ENCODE results near the gene PODXL. TPM values are rescaled to one million over a fixed set of nuclear protein-coding genes. Genes with fewer than 3 reads are reported as not detected.

PODXL gene
- total RNA-seq, 4 donors from 2014 or later: 7.5 to 40.4 (median 15.2) TPM

DNA sequence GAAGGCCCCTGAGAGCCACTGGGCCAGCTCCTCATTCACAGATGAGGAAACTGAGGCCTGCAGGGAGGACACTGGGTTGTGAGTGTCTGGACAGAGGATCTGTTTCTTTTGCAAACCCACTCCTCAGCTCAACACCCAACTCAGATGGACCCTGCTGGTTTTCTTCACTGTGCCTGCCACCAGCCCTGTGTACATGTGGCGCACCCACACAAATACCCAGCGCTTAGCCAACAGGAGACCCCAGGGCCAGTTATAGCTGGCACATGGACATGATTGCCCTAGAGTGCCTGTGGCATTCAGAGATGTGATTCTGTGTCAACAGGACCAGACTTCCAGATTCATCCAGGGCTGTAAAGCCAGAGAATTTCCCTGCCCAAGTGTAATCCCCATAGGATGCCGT is 12.4 kb downstream of the PODXL start:
- no peaks in the 10 kb centered on the region for H3K27me3 ChIP-seq
- no peaks in the 10 kb centered on the region for H3K36me3 ChIP-seq
- no peak for DNase-seq
- no peaks in the 10 kb centered on the region for H3K9me3 ChIP-seq
- TF ChIP-seq CTCF (IDR thresholded peaks at IDR 0.05) (no peak), POLR2A (IDR thresholded peaks at IDR 0.05) (no peak)
- H3K4me1 ChIP-seq: no peaks in the 10 kb centered on the region
- H3K27ac ChIP-seq: peak overlapping the region in 2 of 4 donors; percentile 9 to 34
- no peak overlapping the region for H3K4me3 ChIP-seq

- Histone ChIP-seq H3K9me3 (no peaks in the 10 kb centered on the region), H3K27me3 (no peaks in the 10 kb centered on the region), H3K4me1 (no peaks in the 10 kb centered on the region), H3K36me3 (no peaks in the 10 kb centered on the region), H3K4me3 (no peak overlapping the region), H3K27ac (no peak overlapping the region)
- DNase-seq: no peak
- no peak for TF ChIP-seq POLR2A (IDR thresholded peaks at IDR 0.05)
- TF ChIP-seq CTCF (IDR thresholded peaks at IDR 0.05): no peak
Measured at GRCh38 chr7:131543298-131543697, 13.1 kb downstream of the PODXL start.

- Histone ChIP-seq H3K36me3 (no peaks in the 10 kb centered on the region), H3K27me3 (no peaks in the 10 kb centered on the region), H3K4me3 (no peak overlapping the region), H3K4me1 (no peaks in the 10 kb centered on the region), H3K27ac (peak overlapping the region in 2 of 4 donors; percentile 37 to 46), H3K9me3 (no peaks in the 10 kb centered on the region)
- DNase-seq: no peak
- TF ChIP-seq CTCF (IDR thresholded peaks at IDR 0.05): peak in 1 of 6 experiments; percentile 4
- no peak for TF ChIP-seq POLR2A (IDR thresholded peaks at IDR 0.05)
Measured at GRCh38 chr7:131540491-131541162, 15.8 kb downstream of the PODXL start.

DNA sequence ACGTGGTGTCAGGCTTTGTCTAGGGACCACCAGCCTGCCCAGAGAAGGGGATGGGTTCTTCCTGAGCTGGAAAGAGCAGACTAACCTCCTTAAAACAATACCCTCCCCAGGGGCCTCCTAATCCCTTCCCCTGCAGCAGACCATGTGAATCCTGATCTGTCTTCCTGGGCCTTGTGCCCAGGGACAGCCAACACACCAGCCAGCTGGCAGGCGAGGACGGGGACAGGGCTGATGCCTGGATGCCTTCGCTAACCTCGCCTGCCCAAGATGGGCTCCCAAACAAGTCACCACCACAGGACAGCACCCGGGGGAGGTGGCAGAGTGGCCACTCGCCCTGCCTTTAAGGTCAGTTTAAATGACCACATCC is 17.6 kb downstream of the PODXL start:
- H3K4me1 ChIP-seq: no peaks in the 10 kb centered on the region

DNA sequence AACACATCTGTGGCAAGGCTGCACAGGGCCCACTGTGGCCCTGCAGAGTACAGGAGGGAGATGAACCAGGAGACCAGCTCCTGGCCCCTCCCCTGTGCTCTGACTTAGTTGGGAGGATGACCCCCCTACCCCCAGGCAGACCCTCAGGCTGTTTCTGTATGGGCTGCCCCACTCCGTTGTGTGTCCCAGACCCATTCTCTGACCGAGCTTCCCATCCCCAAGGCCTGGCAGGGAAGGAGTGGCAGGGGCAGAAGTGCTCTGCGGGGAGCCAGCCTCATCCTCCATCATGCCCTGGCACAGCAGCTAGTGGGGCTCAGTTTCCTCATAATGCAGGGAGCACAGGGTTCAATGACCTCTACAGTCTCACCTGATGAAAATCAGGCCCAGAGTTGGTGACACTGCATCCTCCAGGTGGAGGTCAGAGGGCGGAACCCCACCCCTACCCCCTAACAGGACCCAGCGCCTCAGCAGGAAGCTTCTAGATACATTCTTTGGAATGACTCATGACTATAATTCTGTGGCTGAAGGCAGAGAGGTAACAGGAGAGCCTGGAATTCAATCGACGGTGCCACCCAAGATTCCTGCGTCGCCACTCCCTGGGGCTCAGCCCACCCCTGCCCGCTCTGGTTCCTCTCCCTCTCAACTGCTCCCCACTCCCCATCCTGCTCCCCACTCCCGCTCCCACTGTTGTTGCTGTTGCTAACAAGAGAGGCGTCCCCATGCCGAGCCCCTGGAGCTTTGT is 18.2 kb downstream of the PODXL start:
- Histone ChIP-seq H3K36me3 (no peaks in the 10 kb centered on the region), H3K27me3 (no peaks in the 10 kb centered on the region), H3K4me3 (no peak overlapping the region), H3K4me1 (no peaks in the 10 kb centered on the region), H3K27ac (peak overlapping the region in 2 of 4 donors; percentile 22 to 30), H3K9me3 (no peaks in the 10 kb centered on the region)
- TF ChIP-seq CTCF (IDR thresholded peaks at IDR 0.05) (no peak), POLR2A (IDR thresholded peaks at IDR 0.05) (no peak)
- DNase-seq: no peak

More for the DNA sequence above, 17.6 kb downstream of the PODXL start:
- no peaks in the 10 kb centered on the region for H3K27me3 ChIP-seq
- no peaks in the 10 kb centered on the region for H3K9me3 ChIP-seq
- peak overlapping the region in 2 of 4 donors; percentile 22 to 30 for H3K27ac ChIP-seq
- H3K4me3 ChIP-seq: no peak overlapping the region
- H3K36me3 ChIP-seq: no peaks in the 10 kb centered on the region
- TF ChIP-seq POLR2A (IDR thresholded peaks at IDR 0.05): no peak
- no peak for TF ChIP-seq CTCF (IDR thresholded peaks at IDR 0.05)
- no peak for DNase-seq
